GM18505 (cell line): ENCODE measurements around the gene KLK13.

Experiments used
- ATAC-seq: cut with Tn5 transposase; IDR thresholded peaks from one replicate; pipeline ENCODE4 v1.9.1; 2021; ENCODE audit not compliant: unreplicated experiment
- POLR2A ChIP-seq: IDR thresholded peaks from 4 replicates; pipeline ENCODE4 v1.6.1; 2011; ENCODE audit warnings: borderline replicate concordance; ENCODE audit not compliant: insufficient read depth, insufficient read length; ENCODE audit errors: extremely low read depth

Gene KLK13

GRCh38 chr19:51064534-51065220, at the start of gene KLK13:
Gene KLK13, minus strand, starts transcription at chr19:51065092. Its CDS starts 25 bp downstream, at chr19:51065067.
- TF ChIP-seq POLR2A = no peak

GRCh38 chr19:51114087-51114729, 49.3 kb upstream of the KLK13 start:
- no peak for ATAC-seq
- TF ChIP-seq POLR2A = no peak

More at GRCh38 chr19:51064534-51065220, at the start of gene KLK13:
- ATAC-seq = no peak

- TF ChIP-seq POLR2A = no peak
- ATAC-seq = no peak
These were observed 46.7 kb upstream of the KLK13 start for GRCh38 chr19:51111606-51112005.

- no peak for TF ChIP-seq POLR2A
- ATAC-seq = no peak
These were observed 45.7 kb upstream of the KLK13 start for GRCh38 chr19:51110666-51110971.

- no peak for TF ChIP-seq POLR2A
- ATAC-seq = peak; percentile 26
These were observed 43.9 kb upstream of the KLK13 start for GRCh38 chr19:51108805-51109146.

GRCh38 chr19:51108066-51108804, 43.3 kb upstream of the KLK13 start, which contains the start of gene CTU1:
Gene CTU1, minus strand, starts transcription at chr19:51108409. Its CDS starts 3,840 bp downstream, at chr19:51104569.
- peak; percentile 93 for ATAC-seq

GRCh38 chr19:51107406-51108065, 42.6 kb upstream of the KLK13 start:
- no peak for ATAC-seq
- no peak for TF ChIP-seq POLR2A

More at GRCh38 chr19:51108066-51108804, 43.3 kb upstream of the KLK13 start, which contains the start of gene CTU1:
- TF ChIP-seq POLR2A = peak; percentile 75

GRCh38 chr19:51103926-51104341, 39.0 kb upstream of the KLK13 start:
- TF ChIP-seq POLR2A = no peak
- no peak for ATAC-seq

GRCh38 chr19:51102991-51103390, 38.1 kb upstream of the KLK13 start:
- ATAC-seq = no peak
- TF ChIP-seq POLR2A = no peak

- no peak for ATAC-seq
- TF ChIP-seq POLR2A = no peak
These were observed 36.4 kb upstream of the KLK13 start for GRCh38 chr19:51101171-51101865.

GRCh38 chr19:51100601-51101000, 35.7 kb upstream of the KLK13 start:
- no peak for ATAC-seq

GRCh38 chr19:51099047-51099382, 34.1 kb upstream of the KLK13 start:
- no peak for ATAC-seq
- no peak for TF ChIP-seq POLR2A

More at GRCh38 chr19:51100601-51101000, 35.7 kb upstream of the KLK13 start:
- no peak for TF ChIP-seq POLR2A
